Chondrocyte (in vitro differentiated cells): ENCODE data around the gene HKDC1. TPM values are rescaled to one million over a fixed set of nuclear protein-coding genes. Genes with fewer than 3 reads are reported as not detected.
A peak's percentile ranks its signal among the peaks of the same experiment; 100 is the strongest.

Experiments used
- DNase-seq: peaks from one replicate; pipeline ENCODE4 v3.0.0; 2021; ENCODE audit warnings: mixed read lengths, low spot score
- H3K27ac Mint-ChIP-seq: one replicate; pipeline ENCODE4 v1.8.0; 2021; ENCODE audit warnings: mild to moderate bottlenecking, moderate library complexity, mixed read lengths; ENCODE audit not compliant: unreplicated experiment
- H3K27me3 Mint-ChIP-seq: 2 replicates; pipeline ENCODE4 v1.8.0; 2021; ENCODE audit warnings: low read depth, mixed read lengths
- H3K36me3 Mint-ChIP-seq: 2 replicates; pipeline ENCODE4 v1.8.0; 2021; ENCODE audit warnings: low read depth, mixed read lengths
- H3K4me1 Mint-ChIP-seq: 2 replicates; pipeline ENCODE4 v1.8.0; 2021; ENCODE audit warnings: low read depth, mild to moderate bottlenecking, mixed read lengths
- H3K4me3 Mint-ChIP-seq: one replicate; pipeline ENCODE4 v1.8.0; 2021; ENCODE audit warnings: mild to moderate bottlenecking, moderate library complexity, mixed read lengths; ENCODE audit not compliant: unreplicated experiment
- H3K9me3 Mint-ChIP-seq: 2 replicates; pipeline ENCODE4 v1.8.0; 2021; ENCODE audit warnings: low read depth, mixed read lengths
- CTCF ChIP-seq: fragments of 200-600 bp; sonication (generic); IDR thresholded peaks from 2 replicates; pipeline ENCODE4 v1.5.0; 2021; ENCODE audit warnings: antibody characterized with exemption, mild to moderate bottlenecking, moderate library complexity
- total RNA-seq: library from RNA; stranded (reverse); gene quantifications from 3 replicates; pipeline ENCODE4 v1.2.1, GENCODE V29; 2021

Gene HKDC1
- total RNA-seq, 1 donor from 2014 or later, result 4.0 TPM

- no peaks in the 10 kb centered on the region for H3K27me3 Mint-ChIP-seq
- peaks cover 18% of the 10 kb centered on the region for H3K4me1 Mint-ChIP-seq
- H3K27ac Mint-ChIP-seq, result no peak overlapping the region
- H3K36me3 Mint-ChIP-seq, result peaks cover 15% of the 10 kb centered on the region
- TF ChIP-seq CTCF, result no peak
- no peak for DNase-seq
- no peak overlapping the region for H3K4me3 Mint-ChIP-seq
- H3K9me3 Mint-ChIP-seq, result peaks cover 6% of the 10 kb centered on the region
Measured at GRCh38 chr10:69211524-69211923, 8.6 kb upstream of the HKDC1 start.

GRCh38 chr10:69213591-69214311, 6.4 kb upstream of the HKDC1 start:
- no peak for TF ChIP-seq CTCF
- Mint-ChIP-seq H3K27me3 (no peaks in the 10 kb centered on the region), H3K27ac (no peak overlapping the region), H3K4me3 (no peak overlapping the region), H3K9me3 (peaks cover 6% of the 10 kb centered on the region), H3K36me3 (peaks cover 4% of the 10 kb centered on the region), H3K4me1 (peaks cover 28% of the 10 kb centered on the region)
- DNase-seq, result no peak

- no peak for TF ChIP-seq CTCF
- peaks cover 6% of the 10 kb centered on the region for H3K9me3 Mint-ChIP-seq
Measured at GRCh38 chr10:69214666-69215131, 5.4 kb upstream of the HKDC1 start.

GRCh38 chr10:69215405-69216171, 4.5 kb upstream of the HKDC1 start:
- Mint-ChIP-seq H3K27me3 (no peaks in the 10 kb centered on the region), H3K4me1 (peaks cover 35% of the 10 kb centered on the region), H3K4me3 (no peak overlapping the region), H3K36me3 (no peaks in the 10 kb centered on the region), H3K9me3 (peaks cover 6% of the 10 kb centered on the region), H3K27ac (peak overlapping the region; percentile 82)
- no peak for TF ChIP-seq CTCF
- no peak for DNase-seq

More at GRCh38 chr10:69214666-69215131, 5.4 kb upstream of the HKDC1 start:
- DNase-seq, result no peak
- Mint-ChIP-seq H3K27me3 (no peaks in the 10 kb centered on the region), H3K36me3 (no peaks in the 10 kb centered on the region), H3K27ac (no peak overlapping the region), H3K4me1 (peaks cover 32% of the 10 kb centered on the region), H3K4me3 (no peak overlapping the region)

- H3K4me3 Mint-ChIP-seq, result no peak overlapping the region
- peak overlapping the region; percentile 82 for H3K27ac Mint-ChIP-seq
- H3K9me3 Mint-ChIP-seq, result peaks cover 6% of the 10 kb centered on the region
- no peak for TF ChIP-seq CTCF
- H3K36me3 Mint-ChIP-seq, result no peaks in the 10 kb centered on the region
- H3K27me3 Mint-ChIP-seq, result no peaks in the 10 kb centered on the region
- DNase-seq, result no peak
- peaks cover 35% of the 10 kb centered on the region for H3K4me1 Mint-ChIP-seq
Measured at GRCh38 chr10:69216577-69217118, 3.5 kb upstream of the HKDC1 start.
